ENCODE measurements around the gene ETS2. TPM values are rescaled to one million over a fixed set of nuclear protein-coding genes. Genes with fewer than 3 reads are reported as not detected.

ETS2 gene
- total and polyA plus RNA-seq, 10 of the 15 experiments (the other 5 are each of a cell fraction or from before 2014, with no cell fraction given), result 0.52 to 8.6 (median 3.8) TPM

- H3K27me3 ChIP-seq (replicated peaks in 1 of 2; ENCODE audit: control insufficient read depth in 2 of 2, insufficient read depth in 2 of 2, low read length in 1 of 2), result no peaks in the 10 kb centered on the region
- TF ChIP-seq TCF3 (IDR thresholded peaks at IDR 0.05; ENCODE audit: borderline replicate concordance, insufficient read depth, low read depth, low read length) (no peak), RAD51 (IDR thresholded peaks at IDR 0.05) (no peak), PBX3 (IDR thresholded peaks at IDR 0.05; ENCODE audit: insufficient replicate concordance, low read depth, low read length) (no peak), BHLHE40 (IDR thresholded peaks at IDR 0.05; ENCODE audit: borderline replicate concordance in 1 of 2, low read depth in 2 of 2, low read length in 1 of 2) (no peak), REST (IDR thresholded peaks at IDR 0.05; ENCODE audit: low read depth, low read length) (no peak)
- no peak overlapping the region for H3K27ac ChIP-seq (ENCODE audit: control insufficient read depth, insufficient read depth)
- no peaks in the 10 kb centered on the region for H4K20me1 ChIP-seq (ENCODE audit: control insufficient read depth, insufficient read depth)
- no peak overlapping the region for H3K9ac ChIP-seq (ENCODE audit: control insufficient read depth, insufficient read depth, low read length)
- FAIRE-seq, result no peak
- no peaks in the 10 kb centered on the region for H3K79me2 ChIP-seq (ENCODE audit: control insufficient read depth, insufficient read depth, low read length)
- ChIA-PET RAD21 (ENCODE audit: unreplicated experiment) (no interaction called here), SMC1A (ENCODE audit: uncharacterized antibody, unreplicated experiment) (no interaction called here), CTCF (no interaction called here), POLR2A (no interaction called here)
- no peak for DNase-seq (ENCODE audit: low read depth, low spot score)
- no peaks in the 10 kb centered on the region for H3K9me3 ChIP-seq (replicated peaks; ENCODE audit: control insufficient read depth, insufficient read depth, low read length)
- WGBS (ENCODE audit: insufficient coverage, insufficient replicate concordance, low lambda C conversion rate, missing lambda C conversion rate), result 29% methylated on average over 3 of the region's 3 CpGs
- no peaks in the 10 kb centered on the region for H3K36me3 ChIP-seq (ENCODE audit: control insufficient read depth in 2 of 2, insufficient read depth in 2 of 2, low read length in 1 of 2)
- no peak for ATAC-seq
- peaks cover 7% of the 10 kb centered on the region; the same call in 1 of the 2 replicates for H3K4me1 ChIP-seq (ENCODE audit: control insufficient read depth, insufficient read depth, low read length)
- H3K4me2 ChIP-seq (ENCODE audit: control insufficient read depth, insufficient read depth), result no peak overlapping the region
- H3K4me3 ChIP-seq, result no peak overlapping the region
- no TSS peak for BruUV-seq (replicated peaks)
- in situ Hi-C loops (cut with MboI) (no loop called here), intact Hi-C loops (cut with micrococcal nuclease; ENCODE audit: unreplicated experiment) (no loop called here)
- no peak overlapping the region for H2AFZ ChIP-seq (ENCODE audit: control insufficient read depth, low read depth, low read length)
Observed at GRCh38 chr21:38864964-38865363, 59.2 kb downstream of the ETS2 start.
